RCC 7860 (cell line): Measurements from ENCODE around the gene ABL1.

Source experiments
- DNase-seq: peaks from one replicate; pipeline ENCODE4 v3.0.0-alpha.2; 2015; ENCODE audit warnings: low spot score
- FAIRE-seq: peaks from 2 replicates; lab custom pipeline; 2012; peaks lifted over from hg19 to GRCh38; lab: Jason Lieb, UNC

The ABL1 gene

GRCh38 chr9:130824643-130825350 is 10.3 kb upstream of the ABL1 start:
- no peak for FAIRE-seq

GRCh38 chr9:130825351-130825651 is 9.8 kb upstream of the ABL1 start:
- FAIRE-seq = peak; percentile 57
- no peak for DNase-seq

More at GRCh38 chr9:130824643-130825350, 10.3 kb upstream of the ABL1 start:
- no peak for DNase-seq

- FAIRE-seq (peak; percentile 11), DNase-seq (no peak)
These were observed 9.2 kb upstream of the ABL1 start for GRCh38 chr9:130825809-130826208.

- DNase-seq = no peak
- peak; percentile 52 for FAIRE-seq
These were observed 5.3 kb upstream of the ABL1 start for GRCh38 chr9:130829762-130830161.

- FAIRE-seq = no peak
These were observed 4.8 kb upstream of the ABL1 start for GRCh38 chr9:130830231-130830760.

GRCh38 chr9:130831077-130831476 is 4.0 kb upstream of the ABL1 start:
- FAIRE-seq = no peak
- no peak for DNase-seq

More at GRCh38 chr9:130830231-130830760, 4.8 kb upstream of the ABL1 start:
- DNase-seq = no peak

GRCh38 chr9:130833031-130833990 is 1.7 kb upstream of the ABL1 start:
- no peak for DNase-seq
- FAIRE-seq = no peak

- FAIRE-seq = no peak
- no peak for DNase-seq
These were observed 616 bp downstream of the ABL1 start for GRCh38 chr9:130835441-130836298.

- no peak for FAIRE-seq
- no peak for DNase-seq
These were observed 2.0 kb downstream of the ABL1 start for GRCh38 chr9:130837002-130837511.

GRCh38 chr9:130837643-130838042 is 2.6 kb downstream of the ABL1 start:
- DNase-seq (no peak), FAIRE-seq (no peak)

GRCh38 chr9:130839132-130840111 is 4.4 kb downstream of the ABL1 start:
- no peak for FAIRE-seq
- no peak for DNase-seq

- FAIRE-seq (no peak), DNase-seq (no peak)
These were observed 7.5 kb downstream of the ABL1 start for GRCh38 chr9:130842545-130842944.

GRCh38 chr9:130843049-130843908 is 8.2 kb downstream of the ABL1 start:
- FAIRE-seq (no peak), DNase-seq (no peak)

- FAIRE-seq = no peak
- DNase-seq = no peak
These were observed 9.0 kb downstream of the ABL1 start for GRCh38 chr9:130844044-130844451.

GRCh38 chr9:130845254-130845653 is 10.2 kb downstream of the ABL1 start:
- DNase-seq (no peak), FAIRE-seq (no peak)

GRCh38 chr9:130845901-130846481 is 10.9 kb downstream of the ABL1 start:
- FAIRE-seq (no peak), DNase-seq (peak; percentile 54)

GRCh38 chr9:130846487-130847305 is 11.6 kb downstream of the ABL1 start:
- DNase-seq = peak; percentile 77

More at GRCh38 chr9:130846487-130847305, 11.6 kb downstream of the ABL1 start:
- peak; percentile 84 for FAIRE-seq
